KMS-11 (cell line): ENCODE results near the gene PCID2.

Experiments used
- H2AFZ ChIP-seq: fragments of 200-600 bp; sonication (generic); 2 replicates; pipeline ENCODE4 v1.6.1; 2016; ENCODE audit warnings: antibody characterized with exemption, mixed run types, low read depth
- H3K27ac ChIP-seq: fragments of 200-600 bp; sonication (generic); 2 replicates; pipeline ENCODE4 v1.6.1; 2016; ENCODE audit warnings: mild to moderate bottlenecking, mixed run types
- H3K27me3 ChIP-seq: fragments of 200-600 bp; sonication (generic); 2 replicates; pipeline ENCODE4 v1.6.1; 2017; ENCODE audit warnings: mild to moderate bottlenecking, low read depth, mixed run types, moderate library complexity; ENCODE audit not compliant: insufficient read depth
- H3K36me3 ChIP-seq: fragments of 200-600 bp; sonication (generic); 2 replicates; pipeline ENCODE4 v1.6.1; 2017; ENCODE audit warnings: mild to moderate bottlenecking, mixed run types; ENCODE audit not compliant: insufficient read depth
- H3K4me1 ChIP-seq: fragments of 200-600 bp; sonication (generic); 2 replicates; pipeline ENCODE4 v1.6.1; 2016; ENCODE audit warnings: mild to moderate bottlenecking, low read depth, mixed run types; ENCODE audit not compliant: poor library complexity, severe bottlenecking
- H3K4me2 ChIP-seq: fragments of 200-600 bp; sonication (generic); 2 replicates; pipeline ENCODE4 v1.7.0; 2016; ENCODE audit warnings: mild to moderate bottlenecking, mixed run types
- H3K4me3 ChIP-seq: fragments of 200-600 bp; sonication (generic); IDR thresholded peaks from 2 replicates; pipeline ENCODE4 v1.6.1; 2017; ENCODE audit warnings: low read depth, low read length, mixed read lengths; ENCODE audit not compliant: insufficient read depth
- H3K79me2 ChIP-seq: fragments of 200-600 bp; sonication (generic); 2 replicates; pipeline ENCODE4 v1.6.1; 2016; ENCODE audit warnings: low read depth, mixed run types; ENCODE audit not compliant: insufficient read depth
- H3K9ac ChIP-seq: fragments of 200-600 bp; sonication (generic); 2 replicates; pipeline ENCODE4 v1.6.1; 2016; ENCODE audit warnings: mild to moderate bottlenecking, mixed run types
- H4K20me1 ChIP-seq: fragments of 200-600 bp; sonication (generic); 2 replicates; pipeline ENCODE4 v1.6.1; 2016; ENCODE audit warnings: mild to moderate bottlenecking, mixed run types; ENCODE audit not compliant: insufficient read depth
- CTCF ChIP-seq: fragments of 200-600 bp; sonication (generic); conservative IDR thresholded peaks from 2 replicates; pipeline ENCODE4 v1.6.1; 2017; ENCODE audit warnings: low read depth, mild to moderate bottlenecking, antibody characterized with exemption, low read length, moderate library complexity, mixed read lengths

PCID2 gene

GRCh38 chr13:113135281-113135760 lies 73.1 kb downstream of the PCID2 start:
- no peak for TF ChIP-seq CTCF
- H3K27ac ChIP-seq = no peak overlapping the region
- H3K4me3 ChIP-seq = no peak overlapping the region
- no peaks in the 10 kb centered on the region for H4K20me1 ChIP-seq
- H3K4me2 ChIP-seq = no peak overlapping the region
- H3K36me3 ChIP-seq = no peaks in the 10 kb centered on the region
- no peak overlapping the region for H2AFZ ChIP-seq
- H3K27me3 ChIP-seq = no peaks in the 10 kb centered on the region
- H3K4me1 ChIP-seq = no peaks in the 10 kb centered on the region
- no peak overlapping the region for H3K9ac ChIP-seq
- no peaks in the 10 kb centered on the region for H3K79me2 ChIP-seq

- Histone ChIP-seq H3K27ac (no peak overlapping the region), H3K4me2 (no peak overlapping the region), H4K20me1 (no peaks in the 10 kb centered on the region), H3K36me3 (no peaks in the 10 kb centered on the region), H3K79me2 (no peaks in the 10 kb centered on the region), H3K9ac (no peak overlapping the region), H3K4me3 (no peak overlapping the region), H3K27me3 (no peaks in the 10 kb centered on the region), H3K4me1 (no peaks in the 10 kb centered on the region), H2AFZ (no peak overlapping the region)
- TF ChIP-seq CTCF = no peak
Observed at GRCh38 chr13:113129921-113130750, 78.3 kb downstream of the PCID2 start.

GRCh38 chr13:113129480-113129879 lies 79.0 kb downstream of the PCID2 start:
- Histone ChIP-seq H3K79me2 (no peaks in the 10 kb centered on the region), H3K4me2 (no peak overlapping the region), H2AFZ (no peak overlapping the region), H3K36me3 (no peaks in the 10 kb centered on the region), H3K4me1 (no peaks in the 10 kb centered on the region), H3K27me3 (no peaks in the 10 kb centered on the region), H3K27ac (no peak overlapping the region), H4K20me1 (no peaks in the 10 kb centered on the region), H3K9ac (no peak overlapping the region), H3K4me3 (no peak overlapping the region)
- TF ChIP-seq CTCF = no peak
